Suprapubic skin (tissue), 3 donors: ENCODE results near the gene CAMK4.

ENCODE experiments used
- EP300 ChIP-seq: sonication (generic); formaldehyde crosslinking; IDR thresholded peaks from one replicate; pipeline ENCODE4 v1.6.1; 2017; ENCODE audit warnings: antibody characterized with exemption
- POLR2A ChIP-seq, 2 donors: fragments of 450-650 bp; IDR thresholded peaks; one replicate each; pipeline ENCODE4 v1.6.1; 2017; ENCODE audit warnings: antibody characterized with exemption in 2 of 2, mild to moderate bottlenecking in 2 of 2, moderate library complexity in 2 of 2
- TF ChIP-seq, protein P1 (sequence below), 2 donors: fragments of 200-600 bp in 1 of 2; fragments of 450-650 bp in 1 of 2; sonication (generic) in 1 of 2; IDR thresholded peaks; one replicate each; pipeline ENCODE4 v1.5.1; 2016 to 2019; ENCODE audit warnings: antibody characterized with exemption in 2 of 2, mild to moderate bottlenecking in 1 of 2, moderate library complexity in 1 of 2

DNA sequence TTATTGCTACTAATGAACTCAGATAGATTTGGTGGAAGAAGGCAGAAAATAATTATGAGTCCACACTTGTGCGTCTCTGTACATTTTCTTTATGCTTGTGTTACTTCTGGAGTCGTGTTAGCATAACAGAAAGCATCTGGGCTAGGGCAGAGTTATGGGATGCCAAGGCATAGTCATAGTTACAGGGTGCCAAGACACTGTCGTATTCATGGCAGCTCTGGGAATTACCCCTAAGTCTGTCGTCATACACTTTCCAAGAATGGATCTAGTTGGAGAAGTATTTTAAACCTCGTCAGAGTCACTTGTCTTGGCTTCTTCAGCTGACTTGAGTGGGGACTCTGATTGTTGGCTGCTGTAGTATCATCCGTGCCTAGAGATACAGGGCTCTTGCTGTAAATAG is 27.7 kb downstream of the CAMK4 start:
- no peak for TF ChIP-seq POLR2A (IDR thresholded peaks at IDR 0.05)
- TF ChIP-seq, protein P1, sequence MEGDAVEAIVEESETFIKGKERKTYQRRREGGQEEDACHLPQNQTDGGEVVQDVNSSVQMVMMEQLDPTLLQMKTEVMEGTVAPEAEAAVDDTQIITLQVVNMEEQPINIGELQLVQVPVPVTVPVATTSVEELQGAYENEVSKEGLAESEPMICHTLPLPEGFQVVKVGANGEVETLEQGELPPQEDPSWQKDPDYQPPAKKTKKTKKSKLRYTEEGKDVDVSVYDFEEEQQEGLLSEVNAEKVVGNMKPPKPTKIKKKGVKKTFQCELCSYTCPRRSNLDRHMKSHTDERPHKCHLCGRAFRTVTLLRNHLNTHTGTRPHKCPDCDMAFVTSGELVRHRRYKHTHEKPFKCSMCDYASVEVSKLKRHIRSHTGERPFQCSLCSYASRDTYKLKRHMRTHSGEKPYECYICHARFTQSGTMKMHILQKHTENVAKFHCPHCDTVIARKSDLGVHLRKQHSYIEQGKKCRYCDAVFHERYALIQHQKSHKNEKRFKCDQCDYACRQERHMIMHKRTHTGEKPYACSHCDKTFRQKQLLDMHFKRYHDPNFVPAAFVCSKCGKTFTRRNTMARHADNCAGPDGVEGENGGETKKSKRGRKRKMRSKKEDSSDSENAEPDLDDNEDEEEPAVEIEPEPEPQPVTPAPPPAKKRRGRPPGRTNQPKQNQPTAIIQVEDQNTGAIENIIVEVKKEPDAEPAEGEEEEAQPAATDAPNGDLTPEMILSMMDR (IDR thresholded peaks at IDR 0.05) = no peak
- no peak for TF ChIP-seq EP300
